H9 (cell line): Measurements from ENCODE around the gene SMCHD1. TPM values are rescaled to one million over a fixed set of nuclear protein-coding genes. Genes with fewer than 3 reads are reported as not detected.

ENCODE experiments used
- DNase-seq: peaks from one replicate; pipeline ENCODE4 v3.0.0-alpha.2; 2017
- H2AFZ ChIP-seq: one replicate; pipeline ENCODE4 v1.6.1; 2013; ENCODE audit warnings: mild to moderate bottlenecking, low read length, control low read depth, moderate library complexity
- H2AK5ac ChIP-seq: 2 replicates; pipeline ENCODE4 v1.6.1; 2013; ENCODE audit warnings: low read length, control low read depth, mixed read lengths; ENCODE audit not compliant: insufficient read length
- H2BK120ac ChIP-seq: one replicate; pipeline ENCODE4 v1.6.1; 2013; ENCODE audit warnings: low read depth, mild to moderate bottlenecking, low read length, control low read depth, inconsistent platforms; ENCODE audit not compliant: poor library complexity, severe bottlenecking
- H2BK12ac ChIP-seq: 2 replicates; pipeline ENCODE4 v1.6.1; 2013; ENCODE audit warnings: low read length, control low read depth, mixed read lengths, low read depth; ENCODE audit not compliant: insufficient read length
- H2BK15ac ChIP-seq: 2 replicates; pipeline ENCODE4 v1.6.1; 2013; ENCODE audit warnings: low read depth, low read length, control low read depth
- H2BK20ac ChIP-seq: one replicate; pipeline ENCODE4 v1.6.1; 2013; ENCODE audit warnings: low read depth, mild to moderate bottlenecking, low read length, control low read depth, inconsistent platforms; ENCODE audit not compliant: poor library complexity, severe bottlenecking
- H2BK5ac ChIP-seq: 2 replicates; pipeline ENCODE4 v1.6.1; 2013; ENCODE audit warnings: low read length, control low read depth, mixed read lengths; ENCODE audit not compliant: insufficient read length
- H3K14ac ChIP-seq: 2 replicates; pipeline ENCODE4 v1.6.1; 2013; ENCODE audit warnings: low read length, control low read depth; ENCODE audit not compliant: insufficient read depth
- H3K18ac ChIP-seq: 2 replicates; pipeline ENCODE4 v1.6.1; 2013; ENCODE audit warnings: low read depth, mild to moderate bottlenecking, mixed read lengths, low read length, control low read depth; ENCODE audit not compliant: insufficient read length
- H3K23ac ChIP-seq: 2 replicates; pipeline ENCODE4 v1.6.1; 2013; ENCODE audit warnings: low read length, control low read depth, mixed read lengths, low read depth; ENCODE audit not compliant: insufficient read length
- H3K23me2 ChIP-seq: 2 replicates; pipeline ENCODE4 v1.6.1; 2013; ENCODE audit warnings: low read depth, mild to moderate bottlenecking, mixed read lengths, low read length, control low read depth; ENCODE audit not compliant: insufficient read length, poor library complexity, severe bottlenecking
- H3K27ac ChIP-seq: 2 replicates; pipeline ENCODE4 v1.5.1; 2013; ENCODE audit warnings: low read length, control low read depth, mixed read lengths, low read depth; ENCODE audit not compliant: insufficient read length
- H3K27me3 ChIP-seq: 2 replicates; pipeline ENCODE4 v1.6.1; 2013; ENCODE audit warnings: low read length, control low read depth, inconsistent platforms; ENCODE audit not compliant: insufficient read depth
- H3K4ac ChIP-seq: 2 replicates; pipeline ENCODE4 v1.6.1; 2013; ENCODE audit warnings: low read depth, mild to moderate bottlenecking, control low read depth, inconsistent platforms, low read length, moderate library complexity
- H3K4me1 ChIP-seq: 2 replicates; pipeline ENCODE4 v1.6.1; 2013; ENCODE audit warnings: low read length, control low read depth, inconsistent platforms; ENCODE audit not compliant: insufficient read depth
- H3K4me2 ChIP-seq: 2 replicates; pipeline ENCODE4 v1.6.1; 2013; ENCODE audit warnings: low read length, control low read depth, mixed read lengths; ENCODE audit not compliant: insufficient read length, insufficient read depth
- H3K56ac ChIP-seq: 2 replicates; pipeline ENCODE4 v1.6.1; 2013; ENCODE audit warnings: low read depth, mild to moderate bottlenecking, mixed read lengths, low read length, control low read depth; ENCODE audit not compliant: insufficient read length
- H3K79me1 ChIP-seq: 2 replicates; pipeline ENCODE4 v1.6.1; 2013; ENCODE audit warnings: low read depth, mild to moderate bottlenecking, moderate library complexity, low read length, control low read depth, inconsistent platforms; ENCODE audit not compliant: insufficient read depth, poor library complexity, severe bottlenecking
- H3K79me2 ChIP-seq: 2 replicates; pipeline ENCODE4 v1.6.1; 2013; ENCODE audit warnings: low read length, control low read depth, inconsistent platforms; ENCODE audit not compliant: insufficient read depth
- H3K9ac ChIP-seq: 2 replicates; pipeline ENCODE4 v1.6.1; 2013; ENCODE audit warnings: low read length, control low read depth, mixed read lengths; ENCODE audit not compliant: insufficient read length; ENCODE audit errors: extremely low read depth
- H3K9me3 ChIP-seq: one replicate; pipeline ENCODE4 v1.6.1; 2013; ENCODE audit warnings: low read depth, low read length, inconsistent platforms; ENCODE audit not compliant: control insufficient read depth
- H3T11ph ChIP-seq: one replicate; pipeline ENCODE4 v1.6.1; 2013; ENCODE audit warnings: mild to moderate bottlenecking, low read length, control low read depth, inconsistent platforms
- H4K20me1 ChIP-seq: one replicate; pipeline ENCODE4 v1.6.1; 2013; ENCODE audit not compliant: control insufficient read depth, insufficient read length, insufficient read depth
- H4K5ac ChIP-seq: 2 replicates; pipeline ENCODE4 v1.6.1; 2013; ENCODE audit warnings: low read depth, mild to moderate bottlenecking, mixed read lengths, low read length, control low read depth; ENCODE audit not compliant: insufficient read length
- H4K8ac ChIP-seq: replicated peaks from 2 replicates; pipeline ENCODE4 v1.6.1; 2013; ENCODE audit warnings: low read length, control low read depth, mixed read lengths, low read depth; ENCODE audit not compliant: insufficient read length
- H4K91ac ChIP-seq: 2 replicates; pipeline ENCODE4 v1.6.1; 2013; ENCODE audit warnings: low read depth, mild to moderate bottlenecking, moderate library complexity, mixed read lengths, low read length, control low read depth; ENCODE audit not compliant: insufficient read length
- H3K27ac Mint-ChIP-seq, 3 experiments: 2 replicates in 2 of 3; 3 replicates in 1 of 3; pipeline ENCODE4 v1.8.0; 2020 to 2021; ENCODE audit warnings: mixed read lengths in 3 of 3, mild to moderate bottlenecking in 1 of 3, moderate library complexity in 1 of 3
- H3K27me3 Mint-ChIP-seq: 2 replicates; pipeline ENCODE4 v1.8.0; 2021; ENCODE audit warnings: low read depth, mild to moderate bottlenecking, moderate library complexity, mixed read lengths
- H3K36me3 Mint-ChIP-seq, 3 experiments: 2 replicates in 2 of 3; 3 replicates in 1 of 3; pipeline ENCODE4 v1.8.0; 2020 to 2021; ENCODE audit warnings: low read depth in 3 of 3, mixed read lengths in 3 of 3; ENCODE audit not compliant: insufficient read depth in 1 of 3
- H3K4me1 Mint-ChIP-seq, 2 experiments: 2 replicates each; pipeline ENCODE4 v1.8.0; 2020; ENCODE audit warnings: mixed read lengths in 2 of 2
- H3K4me3 Mint-ChIP-seq, 2 experiments: 2 replicates in 1 of 2; 3 replicates in 1 of 2; pipeline ENCODE4 v1.8.0; 2020 to 2021; ENCODE audit warnings: mild to moderate bottlenecking in 2 of 2, mixed read lengths in 2 of 2, moderate library complexity in 1 of 2
- H3K9me3 Mint-ChIP-seq, 2 experiments: 2 replicates in 1 of 2; 3 replicates in 1 of 2; pipeline ENCODE4 v1.8.0; 2020; ENCODE audit warnings: mild to moderate bottlenecking in 2 of 2, mixed read lengths in 2 of 2, moderate library complexity in 1 of 2
- WGBS: extraction: QIAGEN DNeasy Blood & Tissue Kit; methylation state at CpG from one replicate; pipeline ENCODE4 v1.1.7; 2013; ENCODE audit warnings: missing lambda C conversion rate, low lambda C conversion rate, mixed read lengths; ENCODE audit not compliant: insufficient read length; ENCODE audit errors: extremely low coverage; 5-methylcytosine and 5-hydroxymethylcytosine counted together
- total RNA-seq: library from RNA; stranded (reverse); gene quantifications from 2 replicates; pipeline ENCODE4 v1.2.1, GENCODE V29; 2021
- TF ChIP-seq, protein P1 (sequence below): fragments of 200-600 bp; sonication (generic); conservative IDR thresholded peaks from 3 replicates; pipeline ENCODE4 v1.8.0; 2021; ENCODE audit warnings: antibody characterized with exemption, mild to moderate bottlenecking

Gene SMCHD1
- total RNA-seq, 1 experiment from 2014 or later, result 53.5 TPM

DNA sequence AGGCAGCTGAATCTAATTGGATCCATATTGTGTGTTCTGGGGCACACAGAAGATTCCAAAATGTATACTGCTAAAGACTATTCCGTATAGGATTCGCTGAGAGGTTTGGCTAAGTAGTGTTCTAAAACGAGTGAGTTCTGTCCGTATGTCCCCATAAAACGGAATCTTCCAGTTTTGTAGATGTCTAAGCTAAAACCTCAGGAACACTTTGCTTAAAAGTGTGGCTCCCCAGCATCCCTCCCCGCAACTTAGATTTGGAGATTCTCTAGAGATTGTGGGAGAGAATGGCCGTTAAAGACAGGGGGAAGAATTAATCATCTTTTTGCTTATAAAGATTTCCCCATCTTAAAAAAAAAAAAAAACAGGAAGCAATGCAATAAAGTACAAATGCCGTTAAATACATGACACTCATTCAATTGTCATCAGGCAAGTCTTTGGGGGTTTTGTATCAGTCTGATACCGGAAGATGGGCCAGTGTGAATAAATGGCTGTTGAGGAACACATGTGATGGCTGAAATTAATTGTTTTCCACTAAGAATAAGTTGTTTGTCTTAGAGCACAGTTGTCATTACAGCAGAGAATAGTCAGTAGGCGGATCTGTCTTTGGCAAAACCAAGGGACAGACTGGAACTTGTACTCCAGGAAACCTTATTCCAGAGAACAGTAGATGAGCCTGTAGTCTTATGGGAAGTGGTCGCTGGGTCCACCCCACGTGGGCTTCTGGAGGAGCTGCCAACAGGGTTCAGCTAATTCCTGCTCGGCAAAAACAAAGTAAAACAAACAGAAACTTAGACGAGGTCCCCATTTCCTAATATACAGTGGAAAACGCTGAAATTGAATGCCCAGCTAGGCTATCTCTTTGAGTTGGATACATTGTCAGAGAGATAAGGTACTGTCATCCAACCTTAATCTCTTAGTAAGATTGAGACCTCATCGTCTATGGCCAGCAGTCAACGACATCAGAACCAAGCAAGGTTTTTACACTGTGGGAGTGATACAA, 193.0 kb downstream of the SMCHD1 start:
- H3K14ac ChIP-seq, result no peak overlapping the region
- TF ChIP-seq, protein P1, sequence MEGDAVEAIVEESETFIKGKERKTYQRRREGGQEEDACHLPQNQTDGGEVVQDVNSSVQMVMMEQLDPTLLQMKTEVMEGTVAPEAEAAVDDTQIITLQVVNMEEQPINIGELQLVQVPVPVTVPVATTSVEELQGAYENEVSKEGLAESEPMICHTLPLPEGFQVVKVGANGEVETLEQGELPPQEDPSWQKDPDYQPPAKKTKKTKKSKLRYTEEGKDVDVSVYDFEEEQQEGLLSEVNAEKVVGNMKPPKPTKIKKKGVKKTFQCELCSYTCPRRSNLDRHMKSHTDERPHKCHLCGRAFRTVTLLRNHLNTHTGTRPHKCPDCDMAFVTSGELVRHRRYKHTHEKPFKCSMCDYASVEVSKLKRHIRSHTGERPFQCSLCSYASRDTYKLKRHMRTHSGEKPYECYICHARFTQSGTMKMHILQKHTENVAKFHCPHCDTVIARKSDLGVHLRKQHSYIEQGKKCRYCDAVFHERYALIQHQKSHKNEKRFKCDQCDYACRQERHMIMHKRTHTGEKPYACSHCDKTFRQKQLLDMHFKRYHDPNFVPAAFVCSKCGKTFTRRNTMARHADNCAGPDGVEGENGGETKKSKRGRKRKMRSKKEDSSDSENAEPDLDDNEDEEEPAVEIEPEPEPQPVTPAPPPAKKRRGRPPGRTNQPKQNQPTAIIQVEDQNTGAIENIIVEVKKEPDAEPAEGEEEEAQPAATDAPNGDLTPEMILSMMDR, result no peak
- no peak overlapping the region for H3K23ac ChIP-seq
- no peaks in the 10 kb centered on the region for H3K9me3 ChIP-seq
- H4K5ac ChIP-seq, result no peak overlapping the region
- H3K4me1 Mint-ChIP-seq, result peaks cover 14 to 16% of the 10 kb centered on the region in 2 experiments
- no peaks in the 10 kb centered on the region for H4K20me1 ChIP-seq
- peaks cover 70% of the 10 kb centered on the region for H3K27me3 Mint-ChIP-seq
- no peak overlapping the region for H2BK5ac ChIP-seq
- H3K56ac ChIP-seq, result no peak overlapping the region
- H2BK12ac ChIP-seq, result no peak overlapping the region
- no peak overlapping the region for H3K9ac ChIP-seq
- DNase-seq, result no peak
- no peaks in the 10 kb centered on the region for H3K36me3 Mint-ChIP-seq
- H2AK5ac ChIP-seq, result no peak overlapping the region
- no peak overlapping the region for H4K8ac ChIP-seq
- H2BK20ac ChIP-seq, result no peak overlapping the region
- H3K79me1 ChIP-seq, result no peaks in the 10 kb centered on the region
- H3K4me2 ChIP-seq, result peak overlapping the region; percentile 46
- no peaks in the 10 kb centered on the region for H3K79me2 ChIP-seq
- no peak overlapping the region for H3K27ac Mint-ChIP-seq
- peaks cover 7% of the 10 kb centered on the region for H3K23me2 ChIP-seq
- no peaks in the 10 kb centered on the region for H3K4me1 ChIP-seq
- no peak overlapping the region for H3K18ac ChIP-seq
- H3K27me3 ChIP-seq, result peaks cover 37% of the 10 kb centered on the region; the same call in 1 of the 2 replicates
- H3T11ph ChIP-seq, result no peak overlapping the region
- no peaks in the 10 kb centered on the region for H3K9me3 Mint-ChIP-seq
- no peak overlapping the region for H3K27ac ChIP-seq
- H4K91ac ChIP-seq, result no peak overlapping the region
- no peak overlapping the region for H2BK120ac ChIP-seq
- no CpG with 5 or more reads among the region's 17 CpGs for WGBS
- no peak overlapping the region for H3K4ac ChIP-seq
- H2BK15ac ChIP-seq, result no peak overlapping the region
- H2AFZ ChIP-seq, result no peak overlapping the region
- H3K4me3 Mint-ChIP-seq, result peak overlapping the region; percentile 82 to 94
